SIG-M5 treated with dmso at 0.1 percent for 504 hours (cell line): ENCODE measurements around the gene KRTAP10-1.

Source experiments
- DNase-seq: peaks from one replicate; lab custom pipeline; 2025; ENCODE audit not compliant: unreplicated experiment; lab: John Stamatoyannopoulos, UW

Gene KRTAP10-1

DNA sequence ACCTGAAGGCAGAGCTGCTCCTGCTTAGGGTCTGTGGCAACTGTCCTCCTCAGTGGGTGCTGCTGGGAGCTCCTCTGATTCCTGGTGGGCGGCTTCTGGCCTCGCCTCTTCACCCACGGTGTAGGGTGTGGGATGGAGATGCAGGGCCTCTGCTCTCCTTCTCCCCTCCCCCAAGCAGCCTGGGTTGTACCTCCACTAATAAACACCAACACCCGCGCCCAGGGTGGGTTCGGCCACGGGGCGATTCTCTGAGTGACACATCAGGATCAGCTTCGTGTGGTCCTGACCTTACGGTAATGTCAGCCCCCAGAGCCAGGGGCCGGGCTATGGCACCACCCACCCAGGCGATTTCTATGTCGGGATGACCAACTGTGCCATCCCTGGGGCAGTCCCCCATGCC lies 23.7 kb downstream of the KRTAP10-1 start:
- no peak for DNase-seq

DNA sequence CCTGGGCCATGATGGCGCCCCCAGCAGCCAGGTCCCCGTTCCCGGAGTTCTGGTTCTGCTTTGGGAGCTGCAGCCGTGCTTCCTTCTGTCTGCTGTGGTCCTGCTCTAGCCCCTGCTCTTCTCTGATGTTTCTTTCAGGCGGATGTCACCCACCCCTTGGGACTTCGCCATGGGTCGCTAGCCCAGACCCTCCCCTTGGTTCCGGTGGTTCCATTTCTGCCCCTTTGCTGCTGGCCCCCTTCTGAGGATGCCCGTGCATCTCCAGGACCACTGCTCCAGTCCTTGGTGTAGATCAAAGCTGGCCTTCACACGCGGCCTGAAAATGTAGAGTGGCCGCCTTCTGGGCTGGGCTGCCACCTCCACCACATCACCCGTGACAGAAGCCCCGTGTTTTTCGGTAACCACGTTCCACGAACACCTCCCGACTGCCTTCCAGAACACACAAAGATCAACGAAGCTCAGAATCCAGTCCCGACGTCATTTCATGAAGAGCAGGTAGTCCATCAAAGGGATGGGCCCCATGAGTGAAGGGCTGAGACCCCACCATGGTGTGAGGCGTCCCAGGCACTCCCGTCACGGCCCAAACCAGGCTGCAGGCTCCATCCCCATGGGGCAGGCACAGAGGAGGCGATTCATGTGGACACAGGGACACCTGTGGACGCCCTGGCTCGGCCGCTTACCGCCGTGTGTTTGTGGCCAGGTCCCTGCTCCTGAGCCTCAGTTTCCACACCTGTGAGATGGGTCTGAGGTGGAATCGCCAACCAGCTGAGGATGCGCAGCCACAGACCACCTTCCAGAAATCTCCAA lies 24.4 kb downstream of the KRTAP10-1 start:
- DNase-seq: no peak

DNA sequence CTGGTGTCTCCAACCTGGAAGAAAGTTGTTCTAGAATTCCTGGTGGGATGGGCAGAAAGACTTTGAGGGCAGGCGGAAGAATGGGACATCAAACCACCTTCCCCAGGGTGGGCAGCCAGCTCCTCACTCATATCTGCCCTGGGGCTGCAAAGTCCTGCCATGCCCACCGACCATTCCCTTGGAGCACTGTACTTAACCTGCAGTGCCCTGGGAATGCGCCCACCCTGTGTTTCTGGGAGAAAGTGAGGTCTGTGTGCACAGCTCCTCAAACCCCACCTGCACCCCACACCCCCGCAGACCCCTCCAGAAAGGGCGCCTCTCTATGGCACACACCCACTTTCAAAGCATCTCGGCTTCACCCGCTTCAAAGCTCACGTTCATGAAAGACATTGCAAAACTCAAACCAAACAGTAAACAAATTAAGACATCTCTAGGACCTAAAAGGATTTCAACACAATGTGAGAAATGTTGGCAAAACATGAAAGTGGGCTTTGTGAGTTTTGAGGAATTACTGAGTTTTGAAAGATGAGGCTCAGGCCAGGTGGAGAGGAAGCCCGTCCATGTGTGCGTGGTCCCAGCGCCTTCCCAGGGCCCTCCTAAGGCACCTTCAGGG lies 25.1 kb downstream of the KRTAP10-1 start:
- DNase-seq: peak; percentile 8

DNA sequence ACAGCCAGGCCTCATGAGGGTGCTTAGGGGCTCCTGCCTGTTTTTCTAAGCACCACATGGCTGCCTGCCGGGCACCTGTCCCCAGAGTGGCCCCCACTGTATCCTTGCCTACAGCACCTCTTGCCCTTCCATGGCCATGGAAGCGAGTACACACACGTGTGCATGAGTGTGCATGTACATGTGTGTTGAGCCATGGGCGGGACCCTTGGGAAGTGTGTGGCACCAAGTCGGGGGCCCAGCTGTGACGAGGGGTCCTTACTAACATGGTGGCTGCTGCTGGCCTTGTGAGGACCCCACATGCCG lies 25.8 kb downstream of the KRTAP10-1 start:
- DNase-seq: no peak

DNA sequence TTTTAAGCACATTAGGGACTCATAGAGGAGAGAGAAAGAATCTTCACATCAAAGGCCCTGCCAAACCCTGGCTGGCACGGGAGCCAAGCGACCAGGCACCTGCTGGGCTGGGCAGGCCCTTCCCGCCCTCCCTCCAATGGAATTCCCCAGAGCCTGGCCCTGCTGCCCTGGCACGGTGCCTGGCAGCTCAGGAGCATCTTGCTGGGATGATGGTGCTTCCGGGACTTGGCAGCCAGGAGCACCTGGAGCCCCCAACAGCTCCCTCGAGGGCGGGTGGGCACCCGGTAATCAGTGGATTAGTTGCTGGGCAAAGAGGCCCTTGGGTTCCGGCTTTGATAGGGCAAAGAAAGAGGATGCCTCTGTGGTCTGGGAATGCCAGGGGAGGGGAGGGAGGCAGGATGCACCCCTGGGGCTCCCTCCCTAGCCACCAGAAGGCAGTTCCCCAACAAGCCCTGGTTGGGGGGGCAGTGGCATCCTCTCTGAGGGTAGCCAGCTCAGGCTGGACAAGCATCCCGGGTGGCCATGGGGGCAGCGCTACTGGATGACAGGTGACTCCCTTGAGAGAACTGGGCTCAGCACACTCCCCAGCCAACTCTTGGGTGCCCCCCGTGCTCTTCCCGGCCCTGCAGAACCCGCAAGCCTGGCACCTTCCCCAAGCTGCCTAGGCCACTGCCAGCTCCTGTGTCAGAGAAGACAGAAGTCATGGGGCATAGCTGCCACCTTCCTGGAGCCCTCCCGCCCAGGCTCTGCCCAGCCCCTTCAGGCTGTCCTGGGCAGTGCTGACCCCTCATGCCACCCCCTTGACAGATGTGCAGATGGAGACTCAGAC lies 26.4 kb downstream of the KRTAP10-1 start:
- no peak for DNase-seq

DNA sequence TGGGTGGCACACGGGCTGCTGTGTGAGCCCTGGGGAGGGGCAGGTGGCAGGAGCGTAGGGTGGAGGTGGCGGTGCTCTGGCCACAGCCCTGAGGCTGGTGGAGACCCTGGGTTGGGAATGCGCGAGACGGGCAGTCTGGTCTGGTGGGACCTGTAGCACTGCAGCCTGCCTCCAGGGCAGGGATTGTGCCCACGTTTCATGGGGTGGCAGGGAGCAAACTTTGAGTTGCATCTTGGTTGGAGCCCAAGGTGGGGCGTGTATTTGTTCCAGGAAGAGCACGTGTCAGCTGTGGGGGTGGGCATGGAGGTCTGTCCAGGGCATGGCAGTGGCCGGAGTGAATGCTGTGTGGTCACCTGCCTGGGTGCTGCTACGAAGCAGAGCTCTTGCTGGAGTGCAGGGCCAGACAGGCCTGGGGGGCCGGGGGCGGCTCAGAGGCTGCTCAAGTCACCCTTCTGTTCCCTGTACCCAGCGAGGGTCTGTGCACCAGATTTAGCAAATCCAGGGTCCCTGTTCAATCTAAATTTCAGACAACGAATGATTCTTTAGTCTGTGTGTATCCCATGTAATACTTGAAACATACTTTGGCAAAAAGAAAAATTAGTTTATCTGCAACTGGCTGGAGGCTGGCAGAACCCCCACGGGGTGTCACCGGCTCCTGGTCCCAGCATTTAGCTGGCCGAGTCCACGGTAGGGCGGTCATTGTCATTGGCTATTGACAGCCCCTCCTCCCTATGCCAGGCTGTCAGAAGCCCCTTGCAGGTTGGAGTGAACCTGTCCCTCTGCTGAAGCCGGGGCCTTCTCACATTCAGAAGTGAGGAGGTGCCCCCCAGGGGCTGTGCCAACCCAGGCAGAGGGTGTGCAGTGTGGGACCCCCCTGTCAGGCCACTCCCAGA lies 27.3 kb downstream of the KRTAP10-1 start:
- DNase-seq: no peak

DNA sequence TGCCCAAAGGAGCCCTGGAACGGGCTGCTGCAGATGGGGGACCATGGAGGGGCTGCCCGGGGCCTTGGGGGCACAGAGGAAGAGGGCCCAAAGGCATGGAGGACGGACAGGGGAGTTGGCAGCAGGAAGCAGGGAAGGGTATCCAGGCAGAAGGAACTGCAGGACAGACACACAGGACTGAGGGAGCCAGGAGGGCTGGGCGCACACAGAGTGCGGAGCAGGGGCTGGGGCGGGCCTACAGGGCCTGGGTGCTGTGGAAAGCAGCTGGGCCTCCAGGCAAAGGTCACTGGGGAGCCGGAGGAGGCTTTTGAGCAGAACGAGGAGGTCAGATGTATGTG lies 28.1 kb downstream of the KRTAP10-1 start:
- no peak for DNase-seq

DNA sequence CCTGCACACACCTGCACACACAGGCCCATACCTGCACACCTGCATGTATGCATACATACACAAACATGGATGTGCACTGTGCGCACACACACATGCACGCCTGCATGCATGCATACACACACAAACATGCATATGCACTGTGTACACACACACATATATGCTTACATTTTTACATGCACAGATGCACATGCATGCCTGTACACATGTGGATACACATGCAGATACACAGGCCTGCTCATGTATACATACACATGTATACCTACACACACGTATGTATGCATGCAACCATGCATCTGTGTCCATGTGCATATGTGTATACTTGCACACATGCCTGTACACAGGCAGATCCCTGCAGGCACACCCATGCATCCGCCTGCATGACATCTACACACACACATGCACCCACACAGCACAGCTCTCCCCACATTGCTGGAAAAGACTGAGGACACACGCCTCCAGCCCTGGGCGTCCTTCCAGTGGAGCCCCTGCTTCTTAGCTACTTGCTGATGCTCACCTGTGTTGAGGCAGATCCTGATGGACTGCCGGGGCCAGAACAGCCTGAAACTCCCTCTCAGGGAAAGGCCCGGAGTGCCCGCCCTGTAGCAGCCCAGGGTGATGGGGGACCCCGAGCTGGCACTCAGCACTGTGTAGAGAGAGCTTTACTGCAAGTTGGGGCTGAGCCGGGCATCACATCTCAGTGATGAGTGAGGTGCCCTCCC lies 28.6 kb downstream of the KRTAP10-1 start:
- DNase-seq: no peak

DNA sequence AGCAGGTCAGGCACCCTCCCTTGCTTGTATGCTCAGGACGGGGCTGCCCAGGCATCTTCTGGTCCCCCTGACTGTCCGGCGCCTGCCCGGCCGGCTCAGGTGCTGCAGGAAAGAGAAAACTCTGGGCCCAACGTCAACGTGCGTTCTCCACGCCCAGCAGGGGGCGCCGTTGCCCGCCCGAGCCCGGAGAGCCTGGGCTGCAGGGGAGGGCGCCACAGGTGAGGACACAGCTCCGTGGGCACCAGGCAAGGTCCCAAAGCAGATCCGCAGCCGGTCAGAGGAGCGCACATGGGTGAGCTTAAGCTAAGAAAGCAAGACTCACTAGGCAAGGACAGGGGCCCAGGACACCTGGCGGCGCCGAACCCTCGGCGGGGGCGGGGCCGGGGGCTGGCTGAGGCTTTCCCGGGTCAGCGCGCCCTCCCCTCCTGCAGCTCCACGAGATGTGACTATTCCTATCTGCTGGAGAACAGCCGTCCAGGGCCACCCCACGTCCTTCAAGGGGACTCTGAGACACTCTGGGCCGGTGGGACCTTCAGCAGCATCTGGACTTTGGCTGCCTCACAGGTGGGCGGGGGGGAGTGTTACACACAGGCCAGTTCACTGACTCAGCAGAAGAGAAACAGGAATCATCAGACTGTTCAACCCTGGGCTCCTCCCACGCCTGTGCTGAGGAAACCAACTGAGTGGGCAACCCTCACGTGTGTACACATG lies 29.3 kb downstream of the KRTAP10-1 start:
- DNase-seq: peak; percentile 38

DNA sequence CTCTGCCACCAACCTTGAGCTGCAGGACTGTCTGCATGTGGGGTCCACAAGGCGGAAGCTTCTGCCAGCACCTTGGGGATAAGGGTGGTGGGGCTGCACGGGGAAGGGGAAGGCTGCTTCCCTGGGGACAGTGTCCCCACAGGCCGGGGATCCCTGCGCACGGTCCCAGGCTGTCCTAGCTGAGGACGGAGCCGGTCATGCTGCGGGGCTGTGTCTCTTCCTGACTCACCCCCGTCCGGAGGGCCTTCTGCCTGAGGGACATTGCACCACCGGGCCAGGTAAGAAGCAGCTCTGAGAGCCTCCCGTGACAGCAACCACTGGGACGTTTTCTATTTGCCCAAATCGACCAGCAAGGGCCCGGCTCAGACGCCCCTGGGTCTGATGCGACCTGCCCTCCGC lies 29.9 kb downstream of the KRTAP10-1 start:
- DNase-seq: no peak

DNA sequence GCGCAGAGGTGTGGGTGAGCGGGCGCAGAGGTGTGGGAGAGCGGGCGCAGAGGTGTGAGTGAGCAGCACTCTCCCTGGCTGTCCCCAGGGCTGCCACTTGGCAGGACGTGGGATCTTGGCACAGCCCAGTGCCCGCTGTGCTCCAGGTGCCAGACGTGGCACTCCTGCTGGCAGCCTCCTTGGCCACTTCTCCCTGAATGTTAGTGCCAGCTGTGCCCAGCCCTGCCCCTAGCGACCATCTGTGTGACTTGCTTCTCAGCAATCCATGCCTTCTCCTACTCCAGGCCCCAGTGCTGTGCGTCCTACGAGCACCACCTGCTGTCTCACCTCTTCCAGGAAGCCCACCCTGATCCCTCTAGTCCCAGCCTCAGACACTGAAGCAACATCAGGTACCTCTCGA lies 30.5 kb downstream of the KRTAP10-1 start:
- DNase-seq: peak; percentile 40

DNA sequence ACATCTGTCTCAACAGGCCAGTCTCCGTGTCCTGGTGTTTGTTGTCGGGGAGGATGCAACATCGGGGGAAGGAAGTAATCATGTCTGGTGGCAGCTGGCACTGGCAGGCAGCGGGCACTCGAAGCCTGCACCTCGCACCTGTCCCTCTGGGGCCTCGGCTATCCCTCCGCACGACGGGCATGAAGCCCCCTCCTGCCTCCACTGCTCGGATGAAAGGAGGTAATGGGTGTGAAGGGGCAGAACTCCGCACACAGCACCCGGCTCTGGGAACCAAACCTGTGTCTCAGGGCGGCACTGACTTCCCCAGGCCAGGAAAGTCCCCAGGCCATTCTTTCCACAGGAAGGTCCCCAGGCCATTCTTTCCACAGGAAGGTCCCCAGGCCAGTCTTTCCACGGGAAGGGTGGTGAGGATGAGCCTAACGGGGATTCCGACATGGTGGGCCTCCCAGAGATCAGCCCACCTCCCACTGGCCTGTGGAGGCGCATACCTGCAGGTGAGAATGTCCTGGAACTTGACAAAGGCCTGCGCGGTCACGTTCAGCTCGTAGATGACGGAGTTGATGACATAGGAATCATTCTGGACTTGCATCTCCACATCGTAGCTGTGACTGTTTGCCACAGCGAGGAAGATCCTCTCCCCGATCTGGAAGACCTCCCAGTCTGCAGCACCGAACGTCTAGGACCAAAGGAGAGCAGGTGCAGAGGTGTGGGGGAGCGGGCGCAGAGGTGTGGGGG lies 31.1 kb downstream of the KRTAP10-1 start:
- DNase-seq: no peak

DNA sequence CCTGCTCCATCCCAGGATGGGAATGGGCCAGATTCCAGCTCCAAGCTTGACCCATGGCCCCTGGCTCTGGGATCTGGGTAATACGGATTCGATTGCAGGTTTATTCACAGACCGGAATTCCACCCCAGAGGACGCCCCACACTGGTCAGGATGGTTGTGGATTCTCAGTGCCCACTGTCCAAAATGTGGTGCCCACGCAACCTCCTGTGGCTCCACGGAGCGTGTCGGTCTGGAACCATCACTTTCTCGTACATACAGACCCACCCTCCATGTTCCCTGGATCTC lies 31.6 kb downstream of the KRTAP10-1 start:
- DNase-seq: no peak

DNA sequence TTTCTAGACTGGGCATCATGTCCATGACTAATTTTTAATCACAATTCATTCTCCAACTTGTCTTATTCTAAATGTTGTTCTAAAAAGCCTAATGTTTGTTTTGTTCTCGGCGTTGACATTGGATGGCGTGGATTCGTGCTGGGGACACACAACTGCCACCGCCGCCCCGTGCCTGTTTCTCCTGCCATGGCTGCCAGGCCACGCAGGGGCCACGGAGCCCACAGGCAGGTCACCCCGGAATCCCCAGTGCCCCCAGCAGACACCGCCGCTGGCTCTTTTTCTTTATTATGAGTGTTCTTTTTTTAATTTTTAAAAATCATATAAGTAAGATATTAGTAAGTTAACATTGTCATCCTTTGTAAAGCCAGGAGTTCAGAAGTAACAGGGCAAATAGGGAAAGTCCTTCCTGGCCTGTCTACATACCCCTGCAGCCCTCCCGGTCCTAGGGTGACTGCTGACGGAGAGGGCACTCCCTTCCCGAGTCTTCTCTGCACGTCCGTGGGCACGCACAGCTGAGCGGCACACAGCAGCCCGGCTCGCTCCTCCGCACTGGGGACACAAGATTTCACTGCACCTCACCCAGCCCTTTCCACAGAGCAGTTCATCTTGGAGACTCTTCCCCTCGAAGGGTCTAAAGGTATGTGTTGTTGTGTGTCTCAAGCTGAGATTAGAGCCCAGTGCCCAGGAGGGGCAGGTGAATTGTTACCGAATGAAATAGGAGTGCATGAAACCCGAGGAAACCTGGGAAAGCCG lies 32.1 kb downstream of the KRTAP10-1 start:
- DNase-seq: no peak

DNA sequence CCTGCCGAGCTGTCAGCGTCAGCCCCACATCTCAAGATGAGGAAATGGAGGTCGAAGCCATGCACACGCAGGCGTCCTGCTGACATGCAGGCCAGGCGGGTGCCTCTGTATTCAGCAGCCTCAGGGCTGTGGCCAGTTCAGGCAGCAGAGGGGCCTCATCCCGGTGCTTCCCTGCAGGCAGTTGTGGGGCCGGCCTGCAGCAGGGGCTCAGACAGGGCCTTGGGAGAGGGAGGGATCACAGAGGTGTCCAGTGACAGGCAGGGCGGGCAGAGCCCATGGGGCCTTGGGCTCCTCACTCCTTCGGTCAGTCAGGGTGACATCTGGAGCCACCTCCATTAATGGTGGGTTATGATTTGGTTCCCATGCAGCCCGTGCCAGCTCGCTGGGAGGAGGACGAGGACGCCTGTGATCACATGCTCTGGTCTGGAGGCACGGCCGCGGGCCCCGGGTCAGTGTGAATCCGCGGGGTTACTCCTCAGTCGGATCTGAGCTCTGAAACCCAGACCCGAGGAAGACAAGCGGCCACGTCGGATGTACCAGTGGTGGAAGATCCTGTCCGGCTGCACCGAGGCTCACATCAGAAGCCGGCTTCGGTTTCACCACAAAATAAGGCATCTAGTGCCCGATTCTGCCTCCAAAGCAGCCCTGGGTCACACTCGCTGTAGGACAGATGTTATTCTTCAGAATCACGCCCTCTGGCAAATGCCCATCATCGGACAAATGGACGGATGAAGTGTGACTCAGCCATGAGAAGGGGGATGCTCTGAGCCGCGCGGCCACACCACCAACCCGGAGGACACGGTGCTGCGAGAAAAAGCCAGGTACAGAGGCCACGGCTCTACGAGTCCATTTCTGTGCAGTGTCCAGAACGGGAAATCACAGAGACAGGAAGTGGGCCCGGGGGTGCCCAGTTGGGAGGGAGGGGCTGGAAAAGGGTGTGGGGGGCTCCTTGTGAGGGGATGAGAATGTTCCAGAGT lies 33.4 kb downstream of the KRTAP10-1 start:
- no peak for DNase-seq

DNA sequence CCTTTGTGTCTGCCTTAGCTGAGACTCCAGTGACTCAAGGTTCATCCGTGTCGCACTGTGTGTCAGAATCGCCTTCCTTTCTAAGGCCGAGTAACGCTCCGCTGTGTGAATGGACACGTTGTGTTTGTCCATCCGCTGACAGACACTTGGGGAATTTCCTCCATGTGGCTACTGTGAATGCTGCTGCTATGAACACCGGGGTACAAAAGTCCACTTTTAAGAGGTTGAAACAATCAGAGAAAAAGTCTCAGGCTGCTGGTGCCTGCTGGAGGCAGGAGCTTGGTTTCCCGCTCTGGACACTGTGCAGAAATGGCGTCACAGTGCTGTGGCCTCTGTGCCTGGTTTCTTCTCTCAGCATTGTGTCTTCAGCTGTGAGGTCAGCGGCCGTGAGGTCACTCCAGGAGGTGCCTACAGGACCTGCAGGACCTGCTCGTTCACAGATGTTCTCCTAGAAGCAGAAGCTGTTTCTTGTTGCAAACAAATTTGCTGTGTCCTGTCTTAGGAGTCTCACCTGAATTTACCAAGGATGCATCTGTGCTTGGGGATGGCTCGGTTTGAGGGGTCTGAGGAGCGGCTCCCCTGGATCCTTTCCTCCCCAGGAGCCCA lies 34.2 kb downstream of the KRTAP10-1 start:
- no peak for DNase-seq

DNA sequence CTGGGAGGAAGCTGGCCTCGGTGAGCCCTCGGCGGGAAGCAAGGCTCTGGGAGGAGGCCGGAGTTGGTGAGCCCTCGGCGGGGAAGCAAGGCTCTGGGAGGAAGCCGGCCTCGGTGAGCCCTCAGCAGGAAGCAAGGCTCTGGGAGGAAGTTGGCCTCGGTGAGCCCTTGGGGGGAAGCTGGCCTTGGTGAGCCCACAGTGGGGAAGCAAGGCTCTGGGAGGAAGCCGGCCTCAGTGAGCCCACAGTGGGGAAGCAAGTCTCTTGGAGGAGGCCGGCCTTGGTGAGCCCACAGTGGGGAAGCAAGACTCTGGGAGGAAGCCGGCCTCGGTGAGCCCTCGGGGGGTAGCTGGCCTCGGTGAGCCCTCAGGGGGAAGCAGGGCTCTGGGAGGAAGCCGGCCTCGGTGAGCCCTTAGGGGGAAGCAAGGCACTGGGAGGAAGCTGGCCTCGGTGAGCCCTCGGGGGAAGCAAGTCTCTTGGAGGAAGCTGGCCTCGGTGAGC lies 36.0 kb downstream of the KRTAP10-1 start:
- no peak for DNase-seq
